ENCODE measurements around the gene RPGR. TPM values are rescaled to one million over a fixed set of nuclear protein-coding genes. Genes with fewer than 3 reads are reported as not detected.

Gene RPGR
- polyA plus RNA-seq, 1 donor (not counting 4 experiments of a cell fraction or from before 2014, with no cell fraction given): 2.4 TPM

- Histone ChIP-seq H4K20me1 (ENCODE audit: control insufficient read depth, extremely low read depth, insufficient read depth, low read length) (no peaks in the 10 kb centered on the region), H2AFZ (ENCODE audit: control insufficient read depth, low read length) (peak overlapping the region; percentile 46), H3K27ac (ENCODE audit: control insufficient read depth, insufficient read depth, low read length) (peak overlapping the region; percentile 52), H3K4me2 (ENCODE audit: control insufficient read depth, extremely low read depth, insufficient read depth, low read depth, low read length) (peak overlapping the region; percentile 72), H3K4me3 (ENCODE audit: control insufficient read depth in 2 of 3, extremely low read depth in 1 of 3, insufficient read depth in 2 of 3, low read depth in 1 of 3, low read length in 3 of 3) (peak overlapping the region; percentile 59 to 70 (median 68)), H3K9ac (ENCODE audit: control insufficient read depth, extremely low read depth, insufficient read depth, low read length) (peak overlapping the region; percentile 72), H3K79me2 (ENCODE audit: control insufficient read depth, insufficient read depth, low read length) (peaks cover 23% of the 10 kb centered on the region), H3K4me1 (ENCODE audit: control insufficient read depth, extremely low read depth, insufficient read depth, low read length) (peaks cover 12% of the 10 kb centered on the region), H3K27me3 (ENCODE audit: control insufficient read depth, extremely low read depth, insufficient read depth, low read length) (no peaks in the 10 kb centered on the region), H3K9me1 (ENCODE audit: control insufficient read depth, extremely low read depth, insufficient read depth, low read length) (no peaks in the 10 kb centered on the region), H3K9me3 (ENCODE audit: control insufficient read depth, low read depth, low read length) (no peaks in the 10 kb centered on the region), H3K36me3 (ENCODE audit: control insufficient read depth in 2 of 2, extremely low read depth in 1 of 2, insufficient read depth in 2 of 2, low read length in 2 of 2) (no peaks in the 10 kb centered on the region)
- dilution Hi-C loops (cut with MboI; ENCODE audit: extremely low pct_ligation_motif_present, low sequenced_read_pairs): no loop called here
- DNase-seq (ENCODE audit: low read depth, low spot score) (no peak), FAIRE-seq (no peak)
- TF ChIP-seq EZH2 (IDR thresholded peaks at IDR 0.05; ENCODE audit: low read length) (no peak), CTCF (optimal IDR thresholded peaks at IDR 0.05 in 1 of 3, IDR thresholded peaks at IDR 0.05 in 1 of 3, conservative IDR thresholded peaks at IDR 0.05 in 1 of 3; ENCODE audit: extremely low read depth in 1 of 3, insufficient read depth in 2 of 3, low read length in 3 of 3) (peak; percentile 25 to 50 (median 47))
These were observed 107.3 kb downstream of the RPGR start for GRCh38 chrX:38220024-38220414.

Small RNAs within 50 kb of the gene (small RNA-seq; reads per million reads assigned to genes)
- gene RF00322 (ENCODE audit: insufficient read length in 3 of 3, low read depth in 3 of 3, low replicate concordance in 1 of 3): 0 reads per million in 3 experiments

Other genes starting within 250 kb of the RPGR start
- 31.9 to 166 TPM (median 53.8 TPM) in 3 replicates for gene SRPX, start 106.6 kb downstream of the RPGR start, polyA plus RNA-seq
- not detected in 3 replicates for gene OTC, start 25.1 kb upstream of the RPGR start, polyA plus RNA-seq
- gene TSPAN7, start 234.0 kb upstream of the RPGR start, polyA plus RNA-seq: 1.6 to 2.3 TPM (median 1.7 TPM) in 3 replicates

Data from keratinocyte (primary cell).